ENCODE data around the gene BCL2L11. TPM values are rescaled to one million over a fixed set of nuclear protein-coding genes. Genes with fewer than 3 reads are reported as not detected.

BCL2L11 gene
- total and polyA plus RNA-seq, 9 donors, result 11.6 to 34.7 (median 20.2) TPM

DNA sequence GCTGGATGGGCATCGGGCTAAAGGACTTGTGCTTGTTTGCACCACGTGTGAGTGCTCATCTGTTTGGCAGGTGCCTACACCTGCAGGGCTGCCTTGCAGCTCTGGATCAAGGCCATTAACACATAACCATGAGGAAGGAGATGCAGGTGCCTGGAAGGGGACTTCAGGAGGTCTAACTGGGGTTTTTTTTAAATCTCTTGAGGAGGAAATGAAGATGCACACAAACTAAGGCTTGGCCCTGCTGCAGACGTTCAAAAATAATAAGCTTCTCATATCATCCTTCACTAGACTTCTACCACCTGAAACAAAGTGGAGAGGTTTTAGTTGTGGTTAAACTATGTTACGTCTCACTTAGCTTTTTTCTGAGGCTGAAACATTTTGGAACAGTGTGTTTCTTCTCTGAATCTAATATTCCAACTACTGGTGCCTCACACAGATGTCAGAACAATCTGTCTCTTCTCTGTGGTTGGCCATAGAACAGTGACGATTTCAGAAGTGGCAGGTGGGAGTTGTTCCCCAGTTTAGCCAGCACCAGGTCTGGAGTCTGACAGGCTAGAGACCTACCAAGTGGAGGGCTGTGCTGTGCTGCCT lies 36.5 kb downstream of the BCL2L11 start:
- TF ChIP-seq POLR2A (IDR thresholded peaks at IDR 0.05) (no peak), EP300 (IDR thresholded peaks at IDR 0.05) (no peak)
- TF ChIP-seq, protein P1, sequence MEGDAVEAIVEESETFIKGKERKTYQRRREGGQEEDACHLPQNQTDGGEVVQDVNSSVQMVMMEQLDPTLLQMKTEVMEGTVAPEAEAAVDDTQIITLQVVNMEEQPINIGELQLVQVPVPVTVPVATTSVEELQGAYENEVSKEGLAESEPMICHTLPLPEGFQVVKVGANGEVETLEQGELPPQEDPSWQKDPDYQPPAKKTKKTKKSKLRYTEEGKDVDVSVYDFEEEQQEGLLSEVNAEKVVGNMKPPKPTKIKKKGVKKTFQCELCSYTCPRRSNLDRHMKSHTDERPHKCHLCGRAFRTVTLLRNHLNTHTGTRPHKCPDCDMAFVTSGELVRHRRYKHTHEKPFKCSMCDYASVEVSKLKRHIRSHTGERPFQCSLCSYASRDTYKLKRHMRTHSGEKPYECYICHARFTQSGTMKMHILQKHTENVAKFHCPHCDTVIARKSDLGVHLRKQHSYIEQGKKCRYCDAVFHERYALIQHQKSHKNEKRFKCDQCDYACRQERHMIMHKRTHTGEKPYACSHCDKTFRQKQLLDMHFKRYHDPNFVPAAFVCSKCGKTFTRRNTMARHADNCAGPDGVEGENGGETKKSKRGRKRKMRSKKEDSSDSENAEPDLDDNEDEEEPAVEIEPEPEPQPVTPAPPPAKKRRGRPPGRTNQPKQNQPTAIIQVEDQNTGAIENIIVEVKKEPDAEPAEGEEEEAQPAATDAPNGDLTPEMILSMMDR (IDR thresholded peaks at IDR 0.05), result no peak
- no peaks in the 10 kb centered on the region for H3K36me3 ChIP-seq
- no peaks in the 10 kb centered on the region for H3K27me3 ChIP-seq
- intact Hi-C loops (cut with DNase I), result no loop called here
- 75 to 77% (median 76%) methylated on average over 5 of the region's 5 CpGs for WGBS, 3 donors
- H3K4me1 ChIP-seq (ENCODE audit: insufficient read depth), result no peaks in the 10 kb centered on the region
- DNase-seq, result no peak
- H3K4me3 ChIP-seq, result no peak overlapping the region
- no peak overlapping the region for H3K27ac ChIP-seq
- H3K9me3 ChIP-seq, result no peaks in the 10 kb centered on the region

GRCh38 chr2:111157798-111158197 lies 37.1 kb downstream of the BCL2L11 start:
- Histone ChIP-seq H3K27ac (no peak overlapping the region), H3K27me3 (no peaks in the 10 kb centered on the region), H3K4me3 (no peak overlapping the region), H3K4me1 (ENCODE audit: insufficient read depth) (no peaks in the 10 kb centered on the region), H3K36me3 (no peaks in the 10 kb centered on the region), H3K9me3 (no peaks in the 10 kb centered on the region)
- intact Hi-C loops (cut with DNase I), result no loop called here
- TF ChIP-seq POLR2A (IDR thresholded peaks at IDR 0.05) (no peak), EP300 (IDR thresholded peaks at IDR 0.05) (no peak)
- TF ChIP-seq, protein P1 (IDR thresholded peaks at IDR 0.05), result no peak
- WGBS, 3 donors, result 84 to 86% (median 84%) methylated on average over 2 of the region's 2 CpGs
- DNase-seq, result no peak

GRCh38 chr2:111159641-111160040 lies 38.9 kb downstream of the BCL2L11 start:
- H3K27ac ChIP-seq, result no peak overlapping the region
- H3K9me3 ChIP-seq, result no peaks in the 10 kb centered on the region
- no peak overlapping the region for H3K4me3 ChIP-seq
- intact Hi-C loops (cut with DNase I), result no loop called here
- DNase-seq, result no peak
- no peaks in the 10 kb centered on the region for H3K36me3 ChIP-seq
- 94 to 95% (median 94%) methylated on average over 5 of the region's 5 CpGs for WGBS, 3 donors
- no peaks in the 10 kb centered on the region for H3K27me3 ChIP-seq
- TF ChIP-seq EP300 (IDR thresholded peaks at IDR 0.05), result no peak
- TF ChIP-seq POLR2A (IDR thresholded peaks at IDR 0.05), result no peak
- TF ChIP-seq, protein P1 (IDR thresholded peaks at IDR 0.05), result no peak
- H3K4me1 ChIP-seq (ENCODE audit: insufficient read depth), result no peaks in the 10 kb centered on the region

DNA sequence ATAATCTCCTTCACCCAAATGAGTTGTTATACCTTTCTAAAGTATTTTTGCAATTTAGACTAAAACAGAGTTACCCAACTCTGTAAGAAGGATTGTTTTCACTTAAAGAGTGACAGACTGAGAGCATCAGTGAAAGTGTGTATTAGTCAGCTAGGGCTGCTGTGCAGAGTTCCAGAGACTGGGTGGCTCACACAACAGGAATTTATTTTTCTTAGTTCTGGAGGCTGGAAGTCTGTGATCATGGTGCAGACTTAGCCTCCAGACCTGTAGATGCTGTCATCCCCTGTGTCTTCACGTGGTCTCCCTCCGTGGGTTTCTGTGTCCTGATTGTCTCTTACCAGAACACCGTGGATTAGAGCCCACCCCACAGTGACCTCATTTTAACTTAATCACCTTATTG lies 40.0 kb downstream of the BCL2L11 start:
- Histone ChIP-seq H3K27me3 (no peaks in the 10 kb centered on the region), H3K9me3 (no peaks in the 10 kb centered on the region), H3K36me3 (no peaks in the 10 kb centered on the region), H3K4me1 (ENCODE audit: insufficient read depth) (no peaks in the 10 kb centered on the region), H3K4me3 (no peak overlapping the region), H3K27ac (no peak overlapping the region)
- 75 to 87% (median 87%) methylated on average over 3 of the region's 3 CpGs for WGBS, 3 donors
- no peak for DNase-seq
- TF ChIP-seq, protein P1 (IDR thresholded peaks at IDR 0.05), result no peak
- TF ChIP-seq POLR2A (IDR thresholded peaks at IDR 0.05) (no peak), EP300 (IDR thresholded peaks at IDR 0.05) (no peak)
- intact Hi-C loops (cut with DNase I), result no loop called here

All from ovary (tissue), 9 donors.